Smooth muscle cell (in vitro differentiated cells): Measurements from ENCODE around the gene ACBD7. TPM values are rescaled to one million over a fixed set of nuclear protein-coding genes. Genes with fewer than 3 reads are reported as not detected.

Experiments used
- DNase-seq: peaks from one replicate; lab custom pipeline; 2025; ENCODE audit not compliant: unreplicated experiment; lab: John Stamatoyannopoulos, UW
- H2AFZ ChIP-seq: fragments of 200-600 bp; sonication (generic); 2 replicates; pipeline ENCODE4 v1.6.0; 2016; ENCODE audit warnings: antibody characterized with exemption, low read depth, mild to moderate bottlenecking
- H3F3A ChIP-seq: fragments of 200-600 bp; sonication (generic); 2 replicates; pipeline ENCODE4 v1.6.0; 2017; ENCODE audit warnings: antibody characterized with exemption, low read depth
- H3K27ac ChIP-seq: fragments of 200-600 bp; sonication (generic); 2 replicates; pipeline ENCODE4 v1.5.1; 2016; ENCODE audit warnings: low read depth, mild to moderate bottlenecking
- H3K27me3 ChIP-seq: fragments of 200-600 bp; sonication (generic); 2 replicates; pipeline ENCODE4 v1.6.1; 2016; ENCODE audit warnings: low read depth, mild to moderate bottlenecking
- H3K36me3 ChIP-seq: fragments of 200-600 bp; sonication (generic); 2 replicates; pipeline ENCODE4 v1.5.1; 2016; ENCODE audit warnings: low read depth
- H3K4me1 ChIP-seq: fragments of 200-600 bp; sonication (generic); 2 replicates; pipeline ENCODE4 v1.5.1; 2016; ENCODE audit warnings: low read depth
- H3K4me2 ChIP-seq: fragments of 200-600 bp; sonication (generic); 2 replicates; pipeline ENCODE4 v1.6.0; 2016; ENCODE audit warnings: mild to moderate bottlenecking
- H3K4me3 ChIP-seq: fragments of 200-600 bp; sonication (generic); 2 replicates; pipeline ENCODE4 v1.5.1; 2016; ENCODE audit warnings: mild to moderate bottlenecking
- H3K79me2 ChIP-seq: fragments of 200-600 bp; sonication (generic); 2 replicates; pipeline ENCODE4 v1.6.0; 2016; ENCODE audit warnings: low read depth, mild to moderate bottlenecking
- H3K9ac ChIP-seq: fragments of 200-600 bp; sonication (generic); 2 replicates; pipeline ENCODE4 v1.6.0; 2016; ENCODE audit warnings: low read depth
- H3K9me3 ChIP-seq: fragments of 200-600 bp; sonication (generic); replicated peaks from 2 replicates; pipeline ENCODE4 v1.5.1; 2016; ENCODE audit warnings: low read depth
- H4K20me1 ChIP-seq: fragments of 200-600 bp; sonication (generic); 2 replicates; pipeline ENCODE4 v1.6.0; 2016; ENCODE audit warnings: low read depth
- CTCF ChIP-seq: fragments of 200-600 bp; sonication (generic); IDR thresholded peaks from 2 replicates; pipeline ENCODE4 v1.5.1; 2017; ENCODE audit warnings: borderline replicate concordance, mild to moderate bottlenecking, antibody characterized with exemption; ENCODE audit not compliant: insufficient read depth, poor library complexity, severe bottlenecking
- WGBS: methylation state at CpG from one replicate; pipeline ENCODE4 v1.1.7; 2016; ENCODE audit warnings: low lambda C conversion rate; 5-methylcytosine and 5-hydroxymethylcytosine counted together
- polyA plus RNA-seq: library from polyadenylated mRNA; unstranded; fragments of >200 nt; fragmentation: Nextera tagmentation; extraction: Ambion mirVana; gene quantifications from 2 replicates; pipeline ENCODE4 v1.2.1, GENCODE V29; 2016
- total RNA-seq: library from RNA; depleted of rRNA; stranded (reverse); fragments of >200 nt; gene quantifications from 2 replicates; pipeline ENCODE4 v1.2.3, GENCODE V29; 2014

The ACBD7 gene
- total RNA-seq (0.22 TPM in 1 of 2 replicates, not detected in the other), polyA plus RNA-seq (0.33 TPM in 1 of 2 replicates, not detected in the other)

- H3K4me2 ChIP-seq, result peak within 1 kb of the TSS; percentile 97
- WGBS, result 8% methylated on average over 59 of the region's 63 CpGs
- peak; percentile 27 for DNase-seq
- H3K27me3 ChIP-seq, result no peaks in the 10 kb centered on the region
- no peak within 1 kb of the TSS for H3K9ac ChIP-seq
- no peaks in the 10 kb centered on the region for H3F3A ChIP-seq
- H3K4me3 ChIP-seq, result peak within 1 kb of the TSS; percentile 62
- H3K27ac ChIP-seq, result no peak within 1 kb of the TSS
- TF ChIP-seq CTCF, result no peak
- H3K4me1 ChIP-seq, result no peaks in the 10 kb centered on the region
- no peaks in the 10 kb centered on the region for H4K20me1 ChIP-seq
- peak within 1 kb of the TSS; percentile 82 for H2AFZ ChIP-seq
- H3K36me3 ChIP-seq, result no peaks in the 10 kb centered on the region
- H3K79me2 ChIP-seq, result no peaks in the 10 kb centered on the region
- no peaks in the 10 kb centered on the region for H3K9me3 ChIP-seq
These were observed at the start of gene ACBD7 for GRCh38 chr10:15088428-15089261. TSS of gene ACBD7 (minus strand) at chr10:15088776. CDS start at chr10:15088728, 48 bp downstream.

GRCh38 chr10:15137636-15138035, 49.1 kb upstream of the ACBD7 start:
- 97% methylated on average over 1 of the region's 1 CpG for WGBS
- H3F3A ChIP-seq, result no peaks in the 10 kb centered on the region
- no peak overlapping the region for H3K27ac ChIP-seq
- no peak for DNase-seq
- no peak overlapping the region for H2AFZ ChIP-seq
- no peaks in the 10 kb centered on the region for H3K36me3 ChIP-seq
- H3K4me2 ChIP-seq, result no peak overlapping the region
- no peak overlapping the region for H3K9ac ChIP-seq
- no peak overlapping the region for H3K4me3 ChIP-seq
- TF ChIP-seq CTCF, result no peak
- no peaks in the 10 kb centered on the region for H3K79me2 ChIP-seq
- H3K27me3 ChIP-seq, result no peaks in the 10 kb centered on the region
- peaks cover 7% of the 10 kb centered on the region for H3K4me1 ChIP-seq
- H4K20me1 ChIP-seq, result peaks cover 14% of the 10 kb centered on the region
- no peaks in the 10 kb centered on the region for H3K9me3 ChIP-seq

- Histone ChIP-seq H4K20me1 (peaks cover 8% of the 10 kb centered on the region), H3F3A (no peaks in the 10 kb centered on the region), H3K9me3 (no peaks in the 10 kb centered on the region), H3K4me2 (no peak overlapping the region), H3K4me1 (peaks cover 7% of the 10 kb centered on the region), H3K36me3 (no peaks in the 10 kb centered on the region), H2AFZ (no peak overlapping the region), H3K9ac (no peak overlapping the region), H3K27ac (no peak overlapping the region), H3K4me3 (no peak overlapping the region), H3K79me2 (no peaks in the 10 kb centered on the region), H3K27me3 (no peaks in the 10 kb centered on the region)
- TF ChIP-seq CTCF, result no peak
- no peak for DNase-seq
- 82% methylated on average over 4 of the region's 4 CpGs for WGBS
These were observed 48.4 kb upstream of the ACBD7 start for GRCh38 chr10:15137036-15137359.
